ENCODE data around the gene NME3.
A peak's percentile ranks its signal among the peaks of the same experiment; 100 is the strongest.

The NME3 gene

DNA sequence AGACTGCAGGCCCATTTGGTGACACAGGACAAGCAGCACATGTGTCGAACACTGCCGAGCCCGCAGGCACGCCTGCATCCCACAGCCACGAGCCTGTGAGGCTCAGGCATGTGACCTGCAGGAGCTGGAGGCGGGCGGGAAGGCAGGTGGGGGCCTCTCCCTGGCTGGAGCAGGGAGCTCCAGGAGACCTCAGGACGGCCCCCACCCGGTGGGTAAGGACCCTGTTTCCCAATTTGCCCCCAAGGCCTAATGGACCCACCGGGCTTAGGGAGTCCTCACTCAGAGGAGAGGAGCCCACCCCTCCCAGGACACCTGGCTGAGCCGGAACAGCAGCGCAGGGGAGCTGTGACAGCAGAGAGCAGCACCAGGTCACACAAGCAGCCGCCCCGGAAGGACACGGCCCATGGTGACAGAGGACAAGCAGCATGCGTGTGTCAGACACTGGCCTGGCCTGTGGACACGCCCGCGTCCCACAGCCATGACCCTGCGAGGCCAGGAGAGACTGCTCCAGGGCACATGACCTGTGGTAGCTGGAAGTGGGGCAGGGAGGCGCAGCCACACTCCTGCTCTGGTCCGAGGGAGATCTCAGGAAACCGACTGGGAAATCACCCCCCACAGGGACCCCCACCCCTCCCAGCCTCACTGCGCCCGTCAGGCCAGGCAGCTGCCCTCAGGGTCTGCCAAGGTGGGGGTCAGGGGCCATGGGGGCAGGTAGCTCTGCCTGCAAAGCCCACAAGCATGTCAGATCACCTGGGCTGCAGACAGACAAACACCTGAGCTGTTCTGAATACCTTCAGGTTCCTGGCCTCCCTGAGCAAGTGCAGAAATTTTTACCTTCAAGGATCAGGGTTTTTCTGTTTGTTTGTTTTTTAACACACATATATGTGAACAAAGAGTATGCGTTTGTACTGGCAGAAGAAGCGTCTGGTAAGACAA is 8.7 kb upstream of the NME3 start:
- no peak for DNase-seq

DNA sequence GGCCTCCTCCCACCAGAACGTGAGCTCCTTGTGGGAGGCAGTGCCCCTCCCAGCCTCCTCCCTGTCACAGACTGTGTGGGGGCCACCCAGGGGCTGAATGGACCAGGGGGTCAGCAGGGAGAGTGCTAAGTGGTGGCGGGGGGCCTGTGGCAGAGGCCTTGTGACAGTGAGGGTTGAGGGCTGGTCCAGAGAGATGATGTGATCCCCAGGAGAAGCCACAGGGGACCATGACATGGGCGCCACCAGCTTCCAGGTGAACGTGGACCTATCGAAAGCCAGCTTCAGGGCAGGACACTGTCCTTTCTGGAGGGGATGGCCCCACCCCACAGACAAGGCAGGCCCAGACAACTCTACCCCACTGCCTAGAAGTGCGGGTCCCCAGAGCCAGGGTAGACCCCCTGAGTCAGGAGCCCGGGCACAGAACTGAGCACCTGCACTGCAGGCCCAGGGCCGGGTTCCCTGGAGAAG is 7.9 kb upstream of the NME3 start:
- DNase-seq, result no peak

DNA sequence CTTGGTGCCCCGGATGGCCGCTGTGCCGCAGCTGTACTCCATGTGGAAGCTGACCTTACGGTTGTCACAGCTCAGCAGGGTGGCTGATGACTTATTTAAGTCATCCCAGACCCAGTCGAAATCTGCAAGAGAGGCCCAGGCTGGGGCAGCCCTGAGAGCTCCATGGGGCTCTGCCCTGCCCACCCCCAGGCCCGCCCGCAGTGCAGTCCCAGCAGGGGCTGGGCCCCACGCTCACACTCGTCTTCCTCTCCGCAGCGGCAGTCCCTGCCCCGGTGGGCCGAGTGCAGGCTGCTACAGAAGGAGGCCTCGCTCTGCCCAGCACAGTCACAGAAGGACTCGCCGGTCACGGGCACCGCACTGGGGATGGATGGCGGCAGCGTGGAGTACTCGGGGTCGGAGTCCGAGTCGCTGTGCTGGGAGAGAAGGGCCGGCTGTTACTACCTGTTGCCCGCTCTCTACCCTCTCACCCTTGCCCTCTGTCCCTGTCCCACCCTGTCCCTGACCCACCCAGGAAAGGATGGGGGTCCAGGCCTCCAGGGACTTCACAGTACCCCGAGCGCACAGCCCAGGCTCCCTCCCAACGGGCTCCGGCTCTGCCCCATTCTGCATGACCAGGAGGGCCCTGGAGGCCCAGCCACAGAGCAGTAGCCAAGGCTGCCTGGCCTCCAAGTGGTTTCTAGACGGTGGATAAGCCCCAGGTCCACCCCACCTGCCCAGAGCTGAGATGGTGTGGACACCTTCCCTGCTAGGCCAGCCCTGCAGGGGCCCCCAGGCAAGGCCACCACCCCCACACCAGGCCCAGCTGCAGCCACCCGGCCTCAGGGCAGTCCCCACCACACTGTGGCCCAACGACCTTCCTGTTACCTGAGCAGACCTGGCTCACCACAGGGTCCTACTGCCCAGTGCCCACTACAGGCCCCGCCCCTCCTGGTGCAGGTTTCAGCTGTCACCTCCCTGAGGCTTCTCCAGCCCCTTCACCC is 7.1 kb upstream of the NME3 start:
- no peak for DNase-seq

- no peak for DNase-seq
These were observed 6.2 kb upstream of the NME3 start for GRCh38 chr16:1777375-1778199.

DNA sequence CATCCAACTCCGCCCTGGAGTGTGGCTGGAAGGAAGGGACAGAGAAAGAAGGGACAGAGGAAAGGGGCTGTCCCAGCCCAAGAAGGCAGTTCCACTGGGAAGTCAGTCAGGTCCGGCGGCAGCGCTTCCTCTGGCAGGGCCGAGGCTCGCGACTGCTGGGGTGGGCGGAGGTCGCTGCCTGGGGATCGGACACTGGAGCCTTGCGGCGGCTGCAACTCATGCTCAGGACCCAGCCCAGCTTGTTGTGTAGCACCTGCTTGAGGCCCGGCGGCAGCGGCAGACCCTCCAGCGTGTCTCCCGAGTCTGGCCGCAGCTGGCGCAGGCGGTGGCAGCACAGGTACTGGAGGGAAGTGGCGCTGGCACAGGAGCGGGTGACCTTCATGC is 5.6 kb upstream of the NME3 start:
- no peak for DNase-seq

- DNase-seq, result no peak
These were observed 5.3 kb upstream of the NME3 start for GRCh38 chr16:1776672-1776955.

DNA sequence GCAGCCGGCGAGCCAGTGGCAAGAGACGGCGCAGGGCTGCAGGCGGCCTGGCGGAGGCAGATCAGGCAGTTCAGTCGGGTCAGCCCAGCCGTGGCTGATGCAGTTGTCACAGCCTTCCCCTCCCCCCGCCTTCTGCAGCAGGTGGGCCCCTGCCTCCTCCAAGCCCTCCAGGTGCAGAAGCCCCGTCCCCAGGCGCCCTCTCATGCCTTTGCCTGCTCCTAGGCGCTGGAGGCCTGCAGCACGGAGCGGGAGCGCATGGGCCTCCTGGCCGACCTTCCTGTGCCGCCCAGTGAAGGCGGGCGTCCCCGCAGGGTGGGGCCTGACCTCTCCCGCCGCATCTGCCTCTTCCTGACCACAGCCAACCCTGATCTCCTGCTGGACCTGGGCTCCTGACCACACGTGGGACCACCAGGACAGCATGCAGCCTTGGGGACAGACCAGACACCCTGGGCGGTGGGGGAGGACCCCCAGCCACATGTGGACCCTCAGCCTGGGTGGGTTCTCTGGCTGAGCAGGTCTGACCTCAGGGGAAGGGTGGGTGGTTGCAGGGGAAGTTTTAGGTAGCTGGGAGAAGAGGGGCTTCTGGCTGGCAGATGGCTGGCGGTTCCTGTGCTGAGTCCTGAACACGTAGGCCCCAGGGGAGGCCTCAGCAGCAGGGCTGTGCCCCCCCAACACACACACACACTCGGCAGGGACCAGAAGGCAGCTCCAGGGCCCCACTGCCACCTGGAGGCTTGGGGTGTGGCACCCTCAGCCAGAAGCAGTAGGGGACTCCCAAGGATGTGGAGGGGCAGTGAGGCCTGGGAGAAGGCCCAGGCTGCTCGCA is 4.7 kb upstream of the NME3 start:
- no peak for DNase-seq

GRCh38 chr16:1775006-1775845 is 3.9 kb upstream of the NME3 start:
- DNase-seq, result no peak

DNA sequence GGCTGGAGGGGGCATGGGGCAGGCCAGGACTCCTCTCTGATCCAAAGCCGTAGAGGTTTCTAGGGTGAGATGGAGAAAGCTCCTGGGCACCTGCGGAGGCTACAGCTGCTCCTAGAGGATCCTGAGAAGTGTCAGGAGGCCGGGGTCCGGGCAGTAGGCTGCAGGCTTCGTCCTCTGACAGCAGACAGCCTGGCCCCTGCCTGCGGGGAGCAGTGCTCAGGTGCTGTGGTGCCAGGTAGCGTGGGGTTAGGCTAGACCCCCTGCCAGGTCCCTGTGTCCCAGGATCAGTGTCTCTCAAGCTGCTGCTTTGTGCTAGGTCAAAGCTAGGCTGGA is 3.1 kb upstream of the NME3 start:
- DNase-seq, result no peak

DNA sequence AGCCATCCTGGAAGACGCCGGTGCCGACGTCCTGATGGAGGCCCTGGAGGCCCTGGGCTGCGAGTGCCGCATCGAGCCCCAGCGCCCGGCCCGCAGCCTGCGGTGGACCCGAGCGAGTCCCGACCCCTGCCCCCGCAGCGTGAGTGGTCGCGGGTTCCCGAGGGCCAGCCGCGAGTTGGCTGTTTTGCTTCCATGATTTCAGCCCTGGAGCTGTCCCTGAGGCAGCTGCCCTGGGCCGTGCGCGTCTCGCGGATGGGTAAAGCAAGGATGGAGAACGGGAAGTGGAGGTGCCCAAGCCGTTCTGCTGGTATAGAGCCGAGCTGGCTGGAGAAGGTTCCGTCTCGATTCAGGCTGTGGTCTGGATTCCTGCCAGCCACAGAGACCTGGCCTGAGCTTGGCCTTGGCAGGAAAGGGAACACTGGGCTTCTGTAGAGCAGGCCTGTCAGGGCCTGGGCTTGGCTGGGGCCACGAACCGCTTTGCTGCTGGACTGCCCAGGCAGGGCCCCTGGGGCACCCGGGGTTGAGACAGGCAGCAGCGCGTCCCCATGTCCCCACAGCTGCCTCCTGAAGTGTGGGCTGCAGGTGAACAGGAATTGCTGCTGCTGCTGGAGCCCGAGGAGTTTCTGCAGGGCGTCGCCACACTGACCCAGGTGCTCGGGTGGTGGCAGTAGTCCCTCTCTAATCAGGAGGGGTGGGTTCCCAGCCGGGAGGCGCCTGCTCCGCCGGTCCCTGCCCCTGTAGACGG is 2.5 kb upstream of the NME3 start:
- DNase-seq, result no peak

- DNase-seq, result peak; percentile 89
These were observed 1.8 kb upstream of the NME3 start, which contains the start of gene MRPS34 for GRCh38 chr16:1772908-1773702. Gene MRPS34, minus strand, starts transcription at chr16:1773134. Its CDS starts 15 bp downstream, at chr16:1773119.

GRCh38 chr16:1772362-1772907 is 1.1 kb upstream of the NME3 start, which contains the start of gene EME2:
Gene EME2, plus strand, starts transcription at chr16:1772810. Its CDS starts 418 bp downstream, at chr16:1773228.
- DNase-seq, result peak; percentile 73

DNA sequence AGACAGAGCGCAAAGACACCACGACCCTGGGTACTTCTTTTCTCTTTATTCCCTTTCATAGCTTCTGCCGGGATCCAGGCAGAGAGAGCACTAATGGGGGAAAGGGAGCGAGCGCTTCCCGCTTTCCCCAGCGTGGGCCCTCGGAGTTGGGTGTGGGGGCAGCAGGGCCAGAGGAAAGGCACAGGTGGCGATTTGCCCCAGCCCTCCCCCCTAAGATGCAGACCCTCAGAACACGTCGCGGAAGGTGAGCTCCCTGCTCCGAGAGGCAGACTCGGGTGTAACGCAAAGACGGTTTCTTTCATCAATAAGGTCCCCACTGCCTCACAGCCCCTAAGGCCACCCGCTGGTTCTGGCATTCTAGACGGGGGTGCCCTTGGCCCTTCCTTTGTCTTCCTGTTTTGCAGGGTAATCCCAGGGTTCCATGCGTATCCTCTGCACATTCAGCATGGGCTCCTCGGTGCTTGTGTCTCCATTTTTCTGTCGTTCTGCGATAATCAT is 570 bp upstream of the NME3 start:
- DNase-seq, result no peak

DNA sequence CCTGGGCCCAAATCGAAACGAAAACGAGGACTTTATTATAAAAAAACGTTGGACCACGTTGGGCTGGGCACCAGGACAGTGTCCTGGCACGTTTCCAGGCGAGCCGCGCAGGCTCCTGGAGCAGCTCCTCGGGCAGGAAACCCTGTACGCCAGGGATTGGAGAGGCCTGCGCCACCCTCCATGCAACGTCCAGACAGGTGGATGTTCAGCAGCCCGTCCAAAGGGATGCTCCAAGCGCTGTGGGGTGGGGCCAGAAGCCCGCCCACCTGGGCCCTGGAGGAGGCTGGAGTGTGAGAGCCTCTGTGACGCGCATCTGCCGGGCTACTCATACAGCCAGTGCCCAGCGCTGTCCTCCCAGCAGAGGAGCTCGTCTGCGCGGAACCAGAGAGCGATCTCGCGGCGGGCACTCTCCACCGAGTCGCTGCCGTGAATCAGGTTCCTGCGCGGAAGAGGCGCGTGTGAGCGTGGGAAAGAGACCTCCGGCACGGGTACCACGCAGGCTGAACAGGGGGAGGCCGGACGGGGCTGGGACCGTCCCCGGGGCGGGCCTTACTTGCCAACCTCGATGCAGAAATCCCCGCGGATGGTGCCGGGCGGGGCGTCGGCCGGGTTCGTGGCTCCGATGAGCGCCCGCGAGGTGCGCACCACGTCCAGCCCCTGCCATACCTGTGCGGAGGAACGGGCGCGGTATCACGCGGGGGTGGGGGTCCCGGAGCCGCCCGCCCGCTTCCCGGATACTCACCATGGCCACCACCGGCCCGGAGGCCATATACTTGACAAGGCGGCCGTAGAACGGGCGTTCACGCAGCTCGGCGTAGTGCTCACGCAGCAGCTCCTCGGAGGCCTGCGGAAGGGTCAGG is 785 bp downstream of the NME3 start:
- peak; percentile 72 for DNase-seq

DNA sequence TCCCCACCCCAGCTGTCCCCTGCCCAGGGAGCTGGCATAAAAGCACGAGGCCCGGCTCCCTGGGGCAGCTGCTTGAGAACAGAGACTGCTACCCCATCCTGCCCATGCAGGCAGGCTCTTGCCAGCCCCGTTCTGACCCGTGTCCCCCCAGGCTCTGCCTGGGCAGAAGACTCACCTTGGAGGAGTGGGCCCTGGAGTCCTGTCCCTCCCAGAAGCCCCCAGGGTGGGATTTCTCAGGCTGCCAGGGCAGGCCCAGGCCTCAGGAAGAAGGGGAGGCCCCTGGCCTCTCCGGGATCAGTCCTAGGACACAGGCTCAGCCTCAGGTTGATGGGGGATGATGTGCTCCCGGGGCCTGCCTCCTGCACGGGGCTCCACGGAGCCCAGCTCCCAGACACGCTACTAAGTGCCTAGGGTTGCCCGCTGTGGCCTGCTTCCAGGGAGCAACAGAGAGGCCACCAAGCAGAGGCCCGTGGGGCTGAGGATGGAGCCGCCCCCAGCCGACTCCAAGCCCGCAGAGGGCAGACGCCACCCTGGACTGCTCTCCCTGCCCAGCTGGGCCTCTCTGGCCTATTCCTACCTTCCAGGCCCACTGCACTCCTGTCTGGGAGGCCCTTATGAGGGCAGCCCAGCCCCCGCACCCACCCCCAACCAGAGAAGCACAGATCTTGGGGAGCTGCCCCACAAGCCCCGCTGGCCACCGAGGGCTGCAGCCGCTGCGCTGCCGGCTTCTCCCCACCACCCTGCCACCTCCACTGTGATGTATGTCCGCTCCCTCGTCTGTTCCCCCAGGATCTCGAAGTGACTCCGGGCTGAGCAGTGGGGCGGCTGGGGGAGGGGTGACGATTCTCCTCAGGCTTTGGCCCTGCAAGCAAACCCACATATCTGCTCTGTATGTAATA is 1.7 kb downstream of the NME3 start:
- DNase-seq, result no peak

DNA sequence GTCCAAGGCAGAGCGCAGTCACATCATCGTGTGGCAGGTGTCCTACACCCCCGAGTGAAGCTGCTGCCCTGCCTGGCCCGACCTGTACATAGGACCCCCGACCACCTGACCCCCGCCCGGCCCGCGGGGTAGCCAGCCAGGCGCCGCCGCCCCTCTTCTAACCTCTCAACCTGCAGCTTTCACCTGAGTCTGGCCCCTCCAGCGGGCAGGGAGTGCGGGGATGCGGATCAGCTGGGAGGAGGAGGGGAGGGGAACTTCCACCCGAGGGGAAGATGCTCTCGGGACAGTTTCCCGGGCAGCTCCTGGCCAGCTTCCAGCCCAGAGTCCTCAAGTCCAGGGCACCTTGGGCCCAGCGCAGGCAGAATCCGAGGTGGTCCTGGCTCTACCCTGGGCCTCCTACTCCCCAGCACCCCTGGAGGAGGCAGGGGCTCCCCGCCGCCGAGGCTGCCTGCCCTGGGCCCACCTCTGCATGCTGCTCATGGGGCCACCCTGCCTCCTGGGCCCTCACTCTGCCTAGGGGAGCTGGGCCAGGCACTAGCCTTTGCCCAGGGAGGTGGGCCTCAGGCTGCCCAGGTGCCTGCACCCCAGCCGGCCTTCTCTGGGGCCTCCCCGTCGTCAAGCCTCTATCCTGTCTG is 2.5 kb downstream of the NME3 start:
- DNase-seq, result no peak
